Chondrocyte (in vitro differentiated cells): Measurements from ENCODE around the gene IPMK. TPM values are rescaled to one million over a fixed set of nuclear protein-coding genes. Genes with fewer than 3 reads are reported as not detected.
A peak's percentile ranks its signal among the peaks of the same experiment; 100 is the strongest.

Experiments
- DNase-seq: peaks from one replicate; pipeline ENCODE4 v3.0.0; 2021; ENCODE audit warnings: mixed read lengths, low spot score
- H3K27ac Mint-ChIP-seq: one replicate; pipeline ENCODE4 v1.8.0; 2021; ENCODE audit warnings: mild to moderate bottlenecking, moderate library complexity, mixed read lengths; ENCODE audit not compliant: unreplicated experiment
- H3K27me3 Mint-ChIP-seq: 2 replicates; pipeline ENCODE4 v1.8.0; 2021; ENCODE audit warnings: low read depth, mixed read lengths
- H3K36me3 Mint-ChIP-seq: 2 replicates; pipeline ENCODE4 v1.8.0; 2021; ENCODE audit warnings: low read depth, mixed read lengths
- H3K4me1 Mint-ChIP-seq: 2 replicates; pipeline ENCODE4 v1.8.0; 2021; ENCODE audit warnings: low read depth, mild to moderate bottlenecking, mixed read lengths
- H3K4me3 Mint-ChIP-seq: one replicate; pipeline ENCODE4 v1.8.0; 2021; ENCODE audit warnings: mild to moderate bottlenecking, moderate library complexity, mixed read lengths; ENCODE audit not compliant: unreplicated experiment
- H3K9me3 Mint-ChIP-seq: 2 replicates; pipeline ENCODE4 v1.8.0; 2021; ENCODE audit warnings: low read depth, mixed read lengths
- total RNA-seq: library from RNA; stranded (reverse); gene quantifications from 3 replicates; pipeline ENCODE4 v1.2.1, GENCODE V29; 2021
- TF ChIP-seq, protein P1 (sequence below): fragments of 200-600 bp; sonication (generic); IDR thresholded peaks from 2 replicates; pipeline ENCODE4 v1.5.0; 2021; ENCODE audit warnings: antibody characterized with exemption, mild to moderate bottlenecking, moderate library complexity

IPMK gene
- total RNA-seq, 1 donor from 2014 or later, result 2.9 TPM

DNA sequence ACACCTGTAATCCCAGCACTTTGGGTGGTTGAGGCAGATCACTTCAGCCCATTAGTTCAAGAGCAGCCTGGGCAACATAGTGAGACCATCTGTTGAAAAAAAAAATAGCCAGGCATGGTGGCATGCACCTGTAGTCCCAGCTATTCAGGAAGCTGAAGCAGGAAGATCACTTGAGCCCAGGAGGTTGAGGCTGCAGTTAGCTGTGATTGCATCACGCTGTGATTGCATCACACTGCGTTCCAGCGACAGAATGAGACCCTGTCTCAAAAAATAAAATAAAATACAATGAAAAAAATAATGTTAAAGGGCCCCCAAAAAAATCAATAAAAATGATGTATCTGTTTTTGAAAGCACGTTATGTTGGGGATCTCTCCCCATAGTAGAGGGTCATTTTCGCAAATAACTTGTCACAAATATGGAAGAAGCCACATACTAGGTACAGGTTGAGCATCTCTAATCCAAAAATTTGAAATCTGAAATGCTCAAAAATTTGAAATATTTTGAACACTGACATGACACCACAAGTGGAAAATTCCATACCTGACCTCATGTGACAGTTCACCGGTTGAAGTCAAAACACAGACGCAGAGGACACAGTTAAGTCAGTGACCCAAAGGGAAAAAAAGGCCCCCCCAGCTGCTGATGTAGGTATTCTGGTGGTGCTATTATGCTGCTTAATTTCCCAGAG, 10.7 kb upstream of the IPMK start:
- H3K9me3 Mint-ChIP-seq, result no peaks in the 10 kb centered on the region
- H3K36me3 Mint-ChIP-seq, result peaks cover 5% of the 10 kb centered on the region
- DNase-seq, result no peak
- H3K4me1 Mint-ChIP-seq, result peaks cover 31% of the 10 kb centered on the region
- H3K27me3 Mint-ChIP-seq, result no peaks in the 10 kb centered on the region
- H3K4me3 Mint-ChIP-seq, result no peak overlapping the region
- TF ChIP-seq, protein P1, sequence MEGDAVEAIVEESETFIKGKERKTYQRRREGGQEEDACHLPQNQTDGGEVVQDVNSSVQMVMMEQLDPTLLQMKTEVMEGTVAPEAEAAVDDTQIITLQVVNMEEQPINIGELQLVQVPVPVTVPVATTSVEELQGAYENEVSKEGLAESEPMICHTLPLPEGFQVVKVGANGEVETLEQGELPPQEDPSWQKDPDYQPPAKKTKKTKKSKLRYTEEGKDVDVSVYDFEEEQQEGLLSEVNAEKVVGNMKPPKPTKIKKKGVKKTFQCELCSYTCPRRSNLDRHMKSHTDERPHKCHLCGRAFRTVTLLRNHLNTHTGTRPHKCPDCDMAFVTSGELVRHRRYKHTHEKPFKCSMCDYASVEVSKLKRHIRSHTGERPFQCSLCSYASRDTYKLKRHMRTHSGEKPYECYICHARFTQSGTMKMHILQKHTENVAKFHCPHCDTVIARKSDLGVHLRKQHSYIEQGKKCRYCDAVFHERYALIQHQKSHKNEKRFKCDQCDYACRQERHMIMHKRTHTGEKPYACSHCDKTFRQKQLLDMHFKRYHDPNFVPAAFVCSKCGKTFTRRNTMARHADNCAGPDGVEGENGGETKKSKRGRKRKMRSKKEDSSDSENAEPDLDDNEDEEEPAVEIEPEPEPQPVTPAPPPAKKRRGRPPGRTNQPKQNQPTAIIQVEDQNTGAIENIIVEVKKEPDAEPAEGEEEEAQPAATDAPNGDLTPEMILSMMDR, result no peak
- no peak overlapping the region for H3K27ac Mint-ChIP-seq

DNA sequence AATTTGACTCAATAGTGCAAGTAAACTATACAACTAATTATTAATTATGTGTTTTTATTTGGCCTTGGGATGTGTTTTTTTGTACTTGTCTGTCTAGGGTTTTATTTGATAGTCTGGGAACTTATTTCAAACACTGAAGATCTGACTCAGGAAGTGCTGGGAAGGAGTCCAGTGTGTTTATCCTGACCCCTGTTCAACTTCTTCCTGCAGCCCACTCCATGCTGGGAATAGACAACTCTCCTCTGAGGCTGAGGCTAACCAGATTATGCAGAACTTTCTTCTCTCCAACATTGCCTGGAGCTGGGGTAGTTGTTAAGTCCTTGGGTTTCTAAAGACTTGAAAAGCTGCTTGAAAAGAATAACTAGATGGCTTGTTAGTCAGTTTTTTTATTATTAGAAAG, 8.2 kb upstream of the IPMK start:
- Mint-ChIP-seq H3K9me3 (no peaks in the 10 kb centered on the region), H3K27ac (peak overlapping the region; percentile 62), H3K27me3 (no peaks in the 10 kb centered on the region), H3K4me3 (no peak overlapping the region), H3K36me3 (no peaks in the 10 kb centered on the region), H3K4me1 (peaks cover 34% of the 10 kb centered on the region)
- no peak for DNase-seq
- TF ChIP-seq, protein P1, result no peak

DNA sequence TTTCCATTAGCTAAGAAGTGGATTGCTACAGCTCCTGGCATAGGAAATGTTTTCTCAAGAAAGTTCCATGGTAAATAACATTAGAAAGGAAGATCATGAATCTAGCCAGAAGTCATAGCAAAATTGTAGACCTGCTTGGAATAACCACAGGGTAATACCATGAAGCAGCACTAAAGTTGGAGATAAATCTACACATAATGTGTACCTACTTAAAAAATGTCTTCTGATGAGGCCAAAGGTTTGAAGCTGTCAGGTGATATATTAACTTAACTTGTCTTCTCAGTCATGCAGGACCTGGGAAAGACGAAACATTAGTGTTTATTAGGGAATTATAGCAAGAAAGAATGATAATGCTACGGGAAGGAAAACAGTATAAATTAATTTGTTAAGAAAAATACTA, 7.6 kb upstream of the IPMK start:
- H3K36me3 Mint-ChIP-seq, result no peaks in the 10 kb centered on the region
- H3K27me3 Mint-ChIP-seq, result no peaks in the 10 kb centered on the region
- no peak for DNase-seq

DNA sequence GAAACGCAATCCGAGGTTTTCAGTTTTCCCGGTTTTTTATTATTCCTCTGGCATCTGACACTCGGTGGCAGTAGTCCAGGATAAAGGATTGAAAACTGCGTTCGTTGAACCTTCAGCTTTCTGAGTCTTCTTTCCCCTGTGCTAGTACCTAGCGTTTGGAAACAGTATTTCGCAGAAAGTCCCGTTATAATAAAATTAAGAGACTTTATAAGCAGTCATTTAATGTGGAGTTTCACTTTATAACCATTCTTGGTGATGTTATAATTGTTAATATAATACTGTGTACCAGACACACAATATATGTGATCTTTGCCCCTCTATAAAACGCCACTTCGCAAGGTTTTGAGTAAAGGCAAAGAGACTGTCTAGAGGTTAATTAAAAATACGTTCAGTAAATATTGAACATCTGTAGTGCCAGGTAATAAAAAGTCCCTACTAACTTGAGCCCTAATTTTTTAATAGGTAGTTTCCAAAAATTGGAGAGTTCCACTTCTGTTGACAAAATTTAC, 2.1 kb upstream of the IPMK start:
- Mint-ChIP-seq H3K27me3 (no peaks in the 10 kb centered on the region), H3K27ac (peak overlapping the region; percentile 98), H3K9me3 (no peaks in the 10 kb centered on the region), H3K4me3 (peak overlapping the region; percentile 89), H3K4me1 (peaks cover 46% of the 10 kb centered on the region), H3K36me3 (no peaks in the 10 kb centered on the region)
- TF ChIP-seq, protein P1, result peak; percentile 25
- DNase-seq, result no peak

More for the DNA sequence above, 7.6 kb upstream of the IPMK start:
- Mint-ChIP-seq H3K27ac (peak overlapping the region; percentile 6), H3K4me1 (peaks cover 37% of the 10 kb centered on the region), H3K9me3 (no peaks in the 10 kb centered on the region), H3K4me3 (no peak overlapping the region)
- TF ChIP-seq, protein P1, result no peak

DNA sequence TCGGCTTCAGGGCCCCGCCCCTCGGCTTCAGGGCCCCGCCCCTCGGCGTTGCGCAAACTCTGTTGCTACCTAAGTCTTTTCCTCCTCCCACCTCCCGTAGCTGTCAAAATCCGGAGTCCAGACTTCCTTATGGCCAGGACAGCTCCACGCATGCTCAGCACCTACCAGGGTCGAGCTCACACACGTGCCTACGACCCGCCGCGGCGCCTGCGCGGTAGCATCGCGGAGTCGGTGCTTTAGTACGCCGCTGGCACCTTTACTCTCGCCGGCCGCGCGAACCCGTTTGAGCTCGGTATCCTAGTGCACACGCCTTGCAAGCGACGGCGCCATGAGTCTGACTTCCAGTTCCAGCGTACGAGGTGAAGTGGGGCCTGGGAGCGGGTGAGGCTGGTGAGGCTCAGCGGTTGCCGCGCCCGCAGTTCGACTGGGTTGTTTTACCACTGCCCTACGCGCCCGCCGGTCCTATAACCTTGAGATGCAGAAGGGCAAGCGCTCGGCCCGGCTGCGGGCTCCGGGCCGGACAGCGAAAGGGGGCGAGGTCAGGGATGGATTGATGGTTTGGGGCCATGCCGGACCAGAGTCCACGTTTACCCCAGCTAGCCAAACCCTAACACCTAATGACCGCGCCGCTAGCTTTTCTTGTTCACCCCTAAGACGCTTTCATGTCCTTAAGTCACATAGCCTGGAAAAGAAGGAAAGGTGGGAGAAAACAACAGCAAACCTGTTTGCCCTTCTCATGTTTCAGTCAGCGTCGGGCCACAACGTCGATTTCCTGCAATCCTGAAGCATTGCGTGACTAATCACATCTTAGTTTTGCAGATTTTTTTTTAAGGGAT, 1.5 kb upstream of the IPMK start, which contains the start of gene CISD1:
Gene CISD1, plus strand, starts transcription at position 217 of the 836 bp plus-strand sequence. Its CDS starts 112 bp downstream, at position 329.
- peak within 1 kb of the TSS; percentile 98 for H3K27ac Mint-ChIP-seq
- peak; percentile 99 for DNase-seq
- H3K27me3 Mint-ChIP-seq, result no peaks in the 10 kb centered on the region
- no peaks in the 10 kb centered on the region for H3K9me3 Mint-ChIP-seq
- H3K4me1 Mint-ChIP-seq, result peaks cover 46% of the 10 kb centered on the region
- no peaks in the 10 kb centered on the region for H3K36me3 Mint-ChIP-seq
- TF ChIP-seq, protein P1, result no peak
- H3K4me3 Mint-ChIP-seq, result peak within 1 kb of the TSS; percentile 89
